GM19324 (cell line): ENCODE data around the gene SRF.

Source experiments
- ATAC-seq: cut with Tn5 transposase; IDR thresholded peaks from one replicate; pipeline ENCODE4 v1.9.1; 2021; ENCODE audit warnings: mild to moderate bottlenecking, moderate library complexity; ENCODE audit not compliant: unreplicated experiment, low FRiP score

Gene SRF

GRCh38 chr6:43146709-43147688 is 24.1 kb upstream of the SRF start:
- no peak for ATAC-seq

DNA sequence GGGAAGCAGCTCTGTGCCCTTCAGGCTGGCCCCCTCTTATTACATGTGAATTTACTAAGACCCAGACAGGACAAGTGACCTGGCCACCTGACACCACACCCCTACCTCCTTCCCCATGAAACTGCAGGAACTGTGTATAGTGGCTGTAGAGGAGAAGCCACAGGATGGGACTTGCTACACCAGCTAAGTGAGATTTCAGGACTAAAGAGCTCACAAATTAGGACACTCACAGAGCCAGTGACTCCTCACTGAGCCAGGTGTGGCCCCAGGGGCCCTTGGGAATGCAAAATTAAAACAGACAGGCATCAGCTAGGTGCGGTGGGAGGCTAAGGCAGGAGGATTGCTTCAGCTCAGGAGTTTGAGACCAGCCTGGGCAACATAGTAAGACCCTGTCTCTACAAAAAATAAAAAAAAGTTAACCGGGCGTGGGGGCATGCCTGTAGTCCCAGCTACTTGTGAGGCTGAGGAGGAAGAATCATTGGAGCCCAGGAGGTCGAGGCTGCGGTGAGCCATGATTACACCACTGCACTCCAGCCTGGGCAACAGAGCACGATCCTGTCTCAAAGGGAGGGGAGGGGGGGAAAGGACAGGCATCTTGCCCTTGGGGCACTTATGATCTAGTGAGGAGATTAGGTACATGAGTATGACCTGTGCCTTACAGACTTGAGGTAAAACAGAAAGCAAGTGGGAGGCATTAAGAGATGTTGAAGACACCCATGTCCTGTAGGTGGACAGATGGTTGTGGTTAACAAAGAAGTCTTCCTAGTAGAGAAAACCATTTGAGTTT is 23.2 kb upstream of the SRF start:
- ATAC-seq = no peak

GRCh38 chr6:43149265-43149664 is 21.8 kb upstream of the SRF start:
- no peak for ATAC-seq

DNA sequence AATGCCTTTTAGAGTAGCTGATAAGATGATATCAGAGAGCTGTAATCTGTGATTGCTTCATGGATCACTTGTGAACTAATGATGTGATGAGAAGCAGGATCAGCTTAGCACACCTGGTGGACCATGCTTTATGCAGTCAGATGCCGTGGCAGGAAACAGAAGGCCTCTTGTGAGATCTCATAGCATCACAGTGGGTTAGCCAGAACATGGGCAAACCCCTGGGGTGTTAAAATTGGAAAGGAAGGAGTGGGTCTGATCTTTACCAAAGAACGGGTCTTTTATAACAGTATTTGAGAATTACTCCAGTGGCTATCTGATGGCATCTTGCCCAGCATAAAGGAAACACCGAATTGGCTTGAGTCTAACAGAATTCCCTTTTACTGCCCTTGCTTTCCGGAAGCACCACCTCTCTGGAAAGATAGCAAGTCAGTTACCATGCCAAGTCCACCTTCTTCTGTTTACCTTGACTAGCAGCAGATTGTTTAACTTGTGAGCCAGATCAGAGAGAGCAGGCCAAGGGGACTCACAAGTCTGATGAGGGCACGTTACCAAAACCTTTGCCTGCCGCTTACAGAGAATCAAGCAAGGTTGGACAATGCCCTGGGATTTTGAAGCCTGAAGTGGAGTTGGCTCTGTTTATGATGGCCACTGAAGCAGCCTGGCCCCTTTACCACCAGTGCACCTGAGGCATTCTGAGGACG is 20.9 kb upstream of the SRF start:
- ATAC-seq = no peak

GRCh38 chr6:43159599-43159998 is 11.5 kb upstream of the SRF start:
- no peak for ATAC-seq

DNA sequence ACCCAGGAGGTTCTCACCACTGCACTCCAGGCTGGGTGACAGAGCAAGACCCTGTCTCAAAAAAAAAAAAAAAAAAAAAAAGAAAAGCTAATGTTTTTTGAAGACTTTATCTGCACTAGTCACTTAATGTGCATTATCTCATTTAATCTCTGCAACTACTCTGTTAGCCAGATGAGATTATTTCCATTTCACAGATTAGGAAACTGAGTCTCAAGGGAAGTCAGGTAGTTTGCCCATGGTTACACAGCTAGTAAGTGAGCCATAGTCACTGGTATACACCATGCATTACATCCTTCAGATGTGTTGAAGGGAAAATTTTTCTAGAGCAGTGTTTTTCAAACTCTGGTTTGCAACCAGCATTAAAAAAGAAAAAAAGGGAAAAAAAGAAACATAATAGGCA is 7.2 kb upstream of the SRF start:
- no peak for ATAC-seq

- ATAC-seq = no peak
These were observed 595 bp upstream of the SRF start for GRCh38 chr6:43170417-43170930.

GRCh38 chr6:43171707-43172103 is 636 bp downstream of the SRF start:
- peak; percentile 7 for ATAC-seq

- ATAC-seq = no peak
These were observed 1.3 kb downstream of the SRF start for GRCh38 chr6:43172104-43173007.

DNA sequence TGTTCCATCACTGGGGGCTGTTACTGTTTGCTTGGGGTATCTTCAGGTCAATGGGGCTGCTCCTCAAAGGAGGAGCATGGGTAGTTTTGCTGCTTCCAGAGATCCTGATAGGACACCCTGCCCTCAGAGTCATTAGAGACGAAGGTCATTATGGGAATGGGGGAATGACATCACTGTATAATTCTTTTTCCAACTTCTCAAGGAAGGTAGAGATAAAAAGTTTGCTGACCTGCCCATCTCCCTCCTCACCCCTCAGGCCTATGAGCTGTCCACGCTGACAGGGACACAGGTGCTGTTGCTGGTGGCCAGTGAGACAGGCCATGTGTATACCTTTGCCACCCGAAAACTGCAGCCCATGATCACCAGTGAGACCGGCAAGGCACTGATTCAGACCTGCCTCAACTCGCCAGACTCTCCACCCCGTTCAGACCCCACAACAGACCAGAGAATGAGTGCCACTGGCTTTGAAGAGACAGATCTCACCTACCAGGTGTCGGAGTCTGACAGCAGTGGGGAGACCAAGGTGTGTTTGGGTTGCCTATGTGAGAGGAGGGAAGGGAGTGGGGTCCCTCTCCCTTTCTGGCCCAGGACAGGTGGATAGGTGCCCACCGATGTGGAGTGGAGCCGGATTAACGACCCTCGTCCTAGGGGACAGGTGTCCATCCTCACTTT is 2.7 kb downstream of the SRF start:
- no peak for ATAC-seq

DNA sequence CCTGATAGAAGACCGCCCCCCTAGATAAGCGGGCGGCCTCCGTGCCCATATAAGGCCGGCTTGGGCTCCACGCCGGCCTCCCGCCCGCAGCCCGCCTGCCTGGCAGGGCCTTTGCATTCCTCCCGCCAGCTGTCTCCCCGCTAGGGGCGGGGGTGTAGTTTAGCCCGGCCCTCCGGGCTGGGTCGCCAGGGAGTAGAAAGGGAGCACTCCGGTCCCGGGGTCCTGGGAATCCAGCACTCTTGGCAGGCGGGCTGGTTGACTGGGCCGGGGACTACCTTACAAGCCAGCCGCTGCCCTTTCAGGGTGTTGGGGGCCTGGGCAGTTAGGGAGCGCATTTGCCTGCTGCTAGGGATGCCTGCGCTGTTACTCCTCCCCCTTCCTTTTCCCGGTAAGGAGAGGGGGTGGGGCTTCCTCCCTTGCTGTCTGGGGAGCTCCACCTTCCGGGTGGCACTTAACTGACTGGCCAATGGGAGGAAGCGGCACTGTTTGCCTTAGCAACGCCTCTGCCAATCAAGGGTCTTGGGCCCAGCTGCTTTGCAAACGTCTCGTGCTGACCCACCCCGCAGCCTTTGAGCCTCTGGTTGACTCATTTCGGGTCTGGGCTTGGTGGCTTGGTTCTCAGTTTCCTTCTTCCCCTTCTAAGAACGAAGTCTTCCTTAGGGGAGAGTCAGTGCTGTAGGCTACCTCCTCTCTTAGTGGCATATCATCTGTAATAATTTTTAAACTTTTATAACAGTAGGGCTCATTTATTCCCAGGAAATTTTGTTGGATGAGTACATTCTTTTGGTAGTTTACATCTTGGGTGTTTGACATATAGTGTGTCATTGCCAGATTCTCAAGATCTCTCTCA is 3.4 kb downstream of the SRF start:
- ATAC-seq = peak; percentile 76

DNA sequence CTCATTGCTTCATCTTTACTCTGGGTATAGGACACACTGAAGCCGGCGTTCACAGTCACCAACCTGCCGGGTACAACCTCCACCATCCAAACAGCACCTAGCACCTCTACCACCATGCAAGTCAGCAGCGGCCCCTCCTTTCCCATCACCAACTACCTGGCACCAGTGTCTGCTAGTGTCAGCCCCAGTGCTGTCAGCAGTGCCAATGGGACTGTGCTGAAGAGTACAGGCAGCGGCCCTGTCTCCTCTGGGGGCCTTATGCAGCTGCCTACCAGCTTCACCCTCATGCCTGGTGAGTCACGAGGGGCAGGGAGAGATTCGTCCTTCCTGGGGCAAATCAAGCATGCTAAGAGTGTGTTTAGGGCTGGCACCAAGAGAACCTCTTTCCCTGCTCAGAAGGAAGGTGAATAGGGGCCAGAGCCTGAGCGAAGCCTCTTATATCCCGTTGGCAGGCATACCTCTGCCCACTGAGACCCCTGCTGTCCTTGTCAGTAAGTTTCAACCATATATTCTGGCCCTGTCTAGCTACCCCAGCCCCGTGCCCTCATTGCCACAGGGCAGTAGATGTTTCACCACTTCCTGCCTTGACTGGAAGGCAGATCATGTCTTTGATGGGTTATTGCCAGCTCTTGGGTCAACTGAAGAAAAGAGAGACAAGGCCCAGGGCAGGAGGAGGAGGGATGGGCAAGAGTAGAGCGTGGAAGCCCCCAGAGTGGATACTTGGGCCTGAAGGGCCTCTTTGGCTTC is 4.8 kb downstream of the SRF start:
- ATAC-seq = no peak

- ATAC-seq = no peak
These were observed 5.3 kb downstream of the SRF start for GRCh38 chr6:43176423-43176786.

DNA sequence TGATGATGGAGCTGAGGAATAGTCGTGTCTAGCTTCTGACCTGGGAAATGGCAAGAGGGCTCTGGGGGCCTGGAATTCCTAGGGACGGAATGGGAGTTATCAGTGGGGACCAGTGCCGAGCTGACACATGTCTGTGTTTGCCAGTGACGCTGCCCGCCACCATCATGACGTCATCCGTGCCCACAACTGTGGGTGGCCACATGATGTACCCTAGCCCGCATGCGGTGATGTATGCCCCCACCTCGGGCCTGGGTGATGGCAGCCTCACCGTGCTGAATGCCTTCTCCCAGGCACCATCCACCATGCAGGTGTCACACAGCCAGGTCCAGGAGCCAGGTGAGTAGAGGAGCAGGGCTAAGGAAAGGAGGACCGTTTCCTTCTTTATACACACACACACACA is 7.1 kb downstream of the SRF start:
- no peak for ATAC-seq

- no peak for ATAC-seq
These were observed 8.1 kb downstream of the SRF start for GRCh38 chr6:43178951-43179830.

DNA sequence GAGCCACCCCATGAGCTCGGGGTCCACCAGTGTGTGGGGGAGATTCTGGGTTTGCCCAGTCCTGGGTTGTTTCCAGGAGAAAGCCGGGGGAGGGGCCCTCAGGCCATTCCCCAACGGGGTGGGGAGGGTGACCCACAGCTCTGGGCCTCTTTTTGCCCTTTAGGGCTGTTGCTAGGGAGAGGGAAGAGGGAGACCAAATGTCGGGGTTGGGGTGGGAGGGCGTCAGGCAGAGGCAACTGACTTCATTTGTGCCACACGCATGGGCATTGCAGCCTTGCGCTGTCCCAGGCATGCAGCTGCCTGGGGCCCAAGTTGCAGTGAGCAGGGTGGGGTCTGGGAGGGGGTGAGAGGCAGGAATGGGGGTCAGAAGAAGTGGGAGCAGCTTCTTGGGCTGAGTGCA is 9.0 kb downstream of the SRF start:
- ATAC-seq = no peak

GRCh38 chr6:43180985-43181384 is 9.9 kb downstream of the SRF start:
- no peak for ATAC-seq
